H1 (cell line): Measurements from ENCODE around the gene CACNB1. TPM values are rescaled to one million over a fixed set of nuclear protein-coding genes. Genes with fewer than 3 reads are reported as not detected.

ENCODE experiments used
- ATF2 ChIP-seq: IDR thresholded peaks from 2 replicates; pipeline ENCODE4 v1.6.1; 2012; ENCODE audit warnings: low read length, inconsistent platforms
- GTF2F1 ChIP-seq: IDR thresholded peaks from 2 replicates; pipeline ENCODE4 v1.6.1; 2012; ENCODE audit warnings: low read depth, low read length, improper control_type of control experiment, borderline replicate concordance
- KDM5A ChIP-seq: fragments of 200-600 bp; IDR thresholded peaks from 2 replicates; pipeline ENCODE4 v1.7.1; 2012; ENCODE audit warnings: mild to moderate bottlenecking, low read length, inconsistent platforms, mixed read lengths
- NANOG ChIP-seq: IDR thresholded peaks from 2 replicates; pipeline ENCODE4 v1.6.1; 2011; ENCODE audit warnings: low read length, low read depth, mild to moderate bottlenecking, inconsistent platforms; ENCODE audit not compliant: insufficient read depth, poor library complexity, severe bottlenecking
- POLR2A ChIP-seq, 2 experiments: IDR thresholded peaks; 1 replicate in 1 of 2; 2 replicates in 1 of 2; pipeline ENCODE4 v1.6.1; 2011; ENCODE audit warnings: low read depth in 2 of 2, low read length in 2 of 2, mild to moderate bottlenecking in 2 of 2; ENCODE audit errors: control extremely low read depth in 1 of 2
- SIN3A ChIP-seq, 2 experiments: IDR thresholded peaks in 1 of 2; conservative IDR thresholded peaks in 1 of 2; 2 replicates each; pipeline ENCODE4 v1.6.1; 2011 to 2012; ENCODE audit warnings: low read length in 2 of 2, improper control_type of control experiment in 1 of 2, low read depth in 1 of 2, mild to moderate bottlenecking in 1 of 2
- TAF7 ChIP-seq: optimal IDR thresholded peaks from 2 replicates; pipeline ENCODE3; 2011; ENCODE audit warnings: low read depth, mild to moderate bottlenecking, inconsistent platforms, low read length, moderate library complexity, borderline replicate concordance
- TEAD4 ChIP-seq: IDR thresholded peaks from 2 replicates; pipeline ENCODE4 v1.6.1; 2012; ENCODE audit warnings: low read depth, low read length, inconsistent platforms, mixed read lengths
- polyA plus RNA-seq, 7 experiments: library from polyadenylated mRNA; depleted of rRNA in 3 of 7; stranded (reverse) in 5 of 7; unstranded in 2 of 7; fragments of >200 nt in 5 of 7; fragments of 200-250 nt in 2 of 7; gene quantifications; 1 replicate in 5 of 7; 2 replicates in 1 of 7; 4 replicates in 1 of 7; pipeline versions ENCODE4 v1.2.1 to v1.2.3, GENCODE V29; 2011 to 2013; ENCODE audit warnings: missing spikeins in 2 of 7, mixed read lengths in 2 of 7
- total RNA-seq: library from RNA; stranded (reverse); fragmentation: NEBNext Ultra II Directional; extraction: Animal tissue kit (Norgen Biotek cat#: 25700); gene quantifications from 2 replicates; pipeline ENCODE4 v1.2.1, GENCODE V29; 2021

The CACNB1 gene
- total and polyA plus RNA-seq, 2 of the 8 experiments (the other 6 are each of a cell fraction or from before 2014, with no cell fraction given) = 7.2 to 17.8 TPM

- no peak for TF ChIP-seq TAF7
- TF ChIP-seq TEAD4 = no peak
- no peak for TF ChIP-seq KDM5A
- TF ChIP-seq SIN3A (conservative IDR thresholded peaks at IDR 0.05 in 1 of 2, IDR thresholded peaks at IDR 0.05 in 1 of 2; ENCODE audit: low read depth in 1 of 2, low read length in 2 of 2) = no peak
- TF ChIP-seq POLR2A (IDR thresholded peaks at IDR 0.05; ENCODE audit: control extremely low read depth in 1 of 2, low read depth in 2 of 2, low read length in 2 of 2) = no peak
- TF ChIP-seq GTF2F1 = no peak
- TF ChIP-seq NANOG = no peak
- no peak for TF ChIP-seq ATF2
Observed at GRCh38 chr17:39208136-39208535, 10.7 kb upstream of the CACNB1 start (continued).
